GM12801 (cell line): Measurements from ENCODE around the gene ANLN.

Experiments
- TF ChIP-seq, protein P1 (sequence below): IDR thresholded peaks from one replicate; pipeline ENCODE4 v1.5.1; 2011; ENCODE audit warnings: control low read depth; ENCODE audit not compliant: insufficient read length; ENCODE audit errors: extremely low read depth

Gene ANLN

DNA sequence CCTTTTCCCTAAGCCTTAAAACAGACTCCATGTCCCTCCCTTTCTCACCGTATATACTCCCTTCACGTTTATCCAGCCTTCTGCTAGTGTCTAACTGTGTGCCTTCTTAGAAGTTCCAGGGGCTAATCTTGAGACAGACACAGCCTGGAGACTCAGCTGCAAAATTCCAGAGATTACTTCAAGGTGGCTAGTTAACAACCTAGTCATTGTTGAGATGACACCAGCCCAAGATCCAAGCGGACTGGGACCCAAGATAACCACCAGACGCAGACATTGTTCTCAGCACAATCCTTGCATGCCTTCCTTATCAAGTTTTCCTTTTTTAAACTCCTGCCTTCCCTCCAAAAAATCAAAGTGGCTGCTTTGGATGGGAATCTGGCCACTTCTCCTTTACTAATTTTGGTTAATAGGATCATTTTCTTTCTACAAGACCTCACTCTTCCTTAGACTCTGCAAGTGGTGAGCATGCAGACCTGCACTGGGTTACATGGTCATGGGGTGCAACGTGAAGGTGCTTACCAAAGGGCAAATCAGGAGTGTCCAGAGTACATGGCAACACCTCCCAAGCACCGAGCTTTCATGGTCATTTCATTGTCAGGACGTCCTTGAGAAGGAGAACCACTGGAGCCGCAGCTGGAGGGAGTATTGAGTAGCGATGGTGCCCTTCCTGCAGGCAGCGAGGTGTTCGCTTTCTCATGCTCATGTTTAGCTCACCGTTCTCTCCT lies 69.7 kb downstream of the ANLN start:
- TF ChIP-seq, protein P1, sequence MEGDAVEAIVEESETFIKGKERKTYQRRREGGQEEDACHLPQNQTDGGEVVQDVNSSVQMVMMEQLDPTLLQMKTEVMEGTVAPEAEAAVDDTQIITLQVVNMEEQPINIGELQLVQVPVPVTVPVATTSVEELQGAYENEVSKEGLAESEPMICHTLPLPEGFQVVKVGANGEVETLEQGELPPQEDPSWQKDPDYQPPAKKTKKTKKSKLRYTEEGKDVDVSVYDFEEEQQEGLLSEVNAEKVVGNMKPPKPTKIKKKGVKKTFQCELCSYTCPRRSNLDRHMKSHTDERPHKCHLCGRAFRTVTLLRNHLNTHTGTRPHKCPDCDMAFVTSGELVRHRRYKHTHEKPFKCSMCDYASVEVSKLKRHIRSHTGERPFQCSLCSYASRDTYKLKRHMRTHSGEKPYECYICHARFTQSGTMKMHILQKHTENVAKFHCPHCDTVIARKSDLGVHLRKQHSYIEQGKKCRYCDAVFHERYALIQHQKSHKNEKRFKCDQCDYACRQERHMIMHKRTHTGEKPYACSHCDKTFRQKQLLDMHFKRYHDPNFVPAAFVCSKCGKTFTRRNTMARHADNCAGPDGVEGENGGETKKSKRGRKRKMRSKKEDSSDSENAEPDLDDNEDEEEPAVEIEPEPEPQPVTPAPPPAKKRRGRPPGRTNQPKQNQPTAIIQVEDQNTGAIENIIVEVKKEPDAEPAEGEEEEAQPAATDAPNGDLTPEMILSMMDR = no peak

DNA sequence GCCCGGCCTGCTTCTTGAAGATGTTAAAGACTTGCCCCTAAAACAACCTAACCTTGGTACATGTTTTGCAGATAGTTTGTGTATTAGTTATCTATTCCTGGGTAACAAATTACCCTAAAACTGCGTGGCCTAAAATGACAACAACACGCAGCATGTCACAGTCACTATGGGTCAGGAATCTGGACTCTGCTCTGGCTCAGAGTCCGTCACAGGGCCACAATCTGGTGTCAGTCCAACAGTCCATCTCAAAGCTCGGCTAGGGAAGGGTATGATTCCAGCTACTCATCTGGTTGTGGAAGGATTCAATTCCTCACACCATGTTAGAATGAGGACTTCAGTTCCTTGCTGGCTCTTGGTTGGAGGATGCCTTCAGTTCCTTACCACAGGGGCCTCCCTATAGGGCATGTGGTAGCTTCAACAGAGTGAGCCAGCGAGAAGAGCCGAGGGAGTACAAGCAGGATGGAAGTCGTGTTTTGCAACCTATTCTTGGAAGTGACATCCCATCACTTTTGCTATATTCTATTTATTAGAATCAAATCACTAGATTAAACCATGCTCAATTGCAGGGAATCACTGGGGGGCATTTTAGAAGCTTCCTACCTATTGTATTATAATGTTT lies 71.3 kb downstream of the ANLN start:
- TF ChIP-seq, protein P1 = no peak

DNA sequence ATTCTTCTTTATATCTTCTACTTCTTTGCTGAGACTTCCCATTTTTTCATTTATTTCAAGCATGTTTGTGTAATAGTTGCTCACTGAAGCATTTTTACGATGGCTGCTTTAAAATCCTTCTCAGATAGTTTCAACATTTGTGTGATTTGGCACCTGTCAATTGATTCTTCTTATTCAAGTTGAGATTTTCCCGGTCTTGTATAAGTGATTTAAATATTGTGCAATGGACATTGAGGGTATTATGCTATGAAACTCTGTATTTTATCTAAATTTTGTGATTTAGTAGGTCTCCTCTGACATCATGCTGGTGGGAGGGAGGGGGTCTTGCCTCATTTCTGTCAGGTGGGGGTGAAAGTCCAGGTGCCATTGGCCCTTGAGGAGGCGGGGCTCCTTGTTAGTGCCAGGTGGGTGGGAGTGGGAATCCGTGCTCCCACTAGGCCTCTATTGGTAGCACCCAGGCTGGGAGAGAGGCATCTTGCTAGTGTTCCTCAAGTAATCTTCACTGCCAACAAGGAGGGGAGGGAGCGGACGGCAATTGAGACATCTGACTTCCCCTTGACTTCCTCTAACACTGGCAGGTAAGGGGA lies 73.0 kb downstream of the ANLN start:
- TF ChIP-seq, protein P1 = no peak

DNA sequence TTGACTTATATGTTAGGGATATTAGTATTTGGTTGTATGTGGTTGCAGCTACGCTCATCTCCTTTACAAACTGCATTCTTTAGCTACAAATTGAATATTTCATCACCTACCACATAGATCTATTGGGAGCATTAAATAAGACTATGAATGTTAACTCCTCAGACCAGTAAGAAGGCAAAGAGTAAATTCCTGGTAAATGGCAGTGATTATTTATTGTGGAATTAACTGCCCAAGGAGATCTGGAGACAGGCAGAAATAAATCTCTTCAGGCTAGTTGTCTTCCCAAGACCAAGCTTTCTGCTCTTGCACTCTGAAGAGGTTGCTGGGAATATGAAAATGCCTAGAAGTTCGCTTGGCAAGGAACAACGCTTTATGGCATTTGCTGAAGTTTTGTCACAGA lies 74.6 kb downstream of the ANLN start:
- TF ChIP-seq, protein P1 = no peak

DNA sequence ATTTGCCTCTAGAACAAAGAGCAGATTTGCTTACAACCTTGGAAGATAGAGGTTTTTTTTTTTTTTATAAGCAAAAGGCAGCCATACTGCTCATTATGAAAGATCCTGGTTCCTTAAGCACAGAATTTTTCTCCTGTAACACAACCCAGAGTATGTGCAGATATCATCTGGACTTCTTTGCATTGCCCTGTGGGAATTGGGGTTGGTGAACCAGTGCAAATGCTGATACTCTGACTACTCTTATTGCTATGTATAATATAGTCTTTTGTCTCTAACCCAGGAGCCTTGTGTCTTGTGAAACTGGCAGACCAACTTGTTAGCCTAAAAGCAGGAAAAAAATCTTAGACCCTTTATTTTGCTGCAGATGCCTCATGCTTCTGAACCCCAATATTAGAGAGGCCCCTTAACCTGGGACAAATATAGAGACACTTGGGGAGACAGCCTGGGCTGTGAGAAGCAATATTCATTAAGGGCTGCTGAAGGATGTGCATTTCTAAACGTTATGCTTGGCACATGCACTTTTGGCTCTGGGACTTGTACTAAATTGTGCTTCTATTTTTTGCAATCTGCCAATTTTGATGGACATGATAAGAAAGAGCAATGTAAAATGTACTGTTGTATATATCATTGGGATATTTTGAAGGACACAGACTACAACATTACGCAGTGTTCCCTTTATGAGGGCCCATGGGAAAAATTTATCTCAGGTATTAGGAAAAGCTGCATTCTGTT lies 78.9 kb downstream of the ANLN start:
- TF ChIP-seq, protein P1 = no peak

DNA sequence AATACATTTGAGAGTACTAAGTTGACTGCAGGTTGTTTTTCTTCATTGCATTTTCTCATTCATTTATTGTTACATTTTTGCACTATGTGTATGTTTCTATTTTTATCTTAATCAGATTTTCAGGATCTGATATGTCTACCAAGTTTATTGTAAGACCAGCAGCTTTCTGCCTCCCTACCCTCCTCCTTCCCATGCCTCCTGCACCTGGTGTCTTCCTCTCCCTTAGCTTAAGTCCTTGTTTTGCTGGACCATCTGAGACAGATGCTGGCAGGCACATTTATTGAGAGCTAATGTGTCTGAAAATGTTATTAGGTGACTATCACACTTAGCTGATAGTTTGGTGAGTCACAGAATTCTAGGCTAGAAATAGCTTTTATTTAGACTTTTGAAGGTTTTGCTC lies 79.6 kb downstream of the ANLN start:
- TF ChIP-seq, protein P1 = no peak

DNA sequence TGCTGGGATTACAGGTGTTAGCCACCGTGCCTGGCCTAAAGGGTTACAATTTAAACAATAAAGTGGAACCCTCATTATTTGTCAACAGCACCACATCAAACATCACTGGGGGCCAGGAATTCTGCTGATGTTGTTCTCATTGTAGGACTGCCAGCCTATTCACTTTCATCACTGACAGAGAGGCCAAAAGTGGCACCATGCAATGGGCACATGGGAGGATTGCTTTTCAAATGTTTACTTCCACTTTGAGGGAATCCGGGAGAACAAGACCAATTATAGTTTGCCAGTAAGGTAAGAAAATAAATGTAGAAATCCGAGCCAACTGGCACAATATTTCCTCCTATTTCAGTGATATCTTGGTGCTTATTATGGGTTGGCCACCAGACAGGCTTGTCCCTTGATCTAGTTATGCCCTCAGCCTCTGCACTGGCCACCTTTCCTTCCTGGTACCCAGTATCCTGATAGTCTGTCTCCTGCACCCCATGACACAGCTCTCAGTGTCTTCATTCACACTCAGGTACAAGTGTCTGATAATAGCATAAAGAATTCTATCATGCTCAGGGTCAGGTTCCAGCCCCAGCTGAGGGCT lies 82.6 kb downstream of the ANLN start:
- TF ChIP-seq, protein P1 = no peak
